NT2/D1 (cell line): ENCODE data around the gene TEDC1.

Source experiments
- YY1 ChIP-seq: IDR thresholded peaks from 2 replicates; pipeline ENCODE4 v1.6.1; 2011; ENCODE audit not compliant: insufficient read length, insufficient read depth
- ZNF274 ChIP-seq: IDR thresholded peaks from 2 replicates; pipeline ENCODE4 v1.6.1; 2011; ENCODE audit warnings: mild to moderate bottlenecking, low read depth, low read length

- TF ChIP-seq YY1 (no peak), ZNF274 (no peak)
Observed at GRCh38 chr14:105450864-105451720, 40.0 kb upstream of the TEDC1 start.
